ENCODE measurements around the gene CSGALNACT2.

CSGALNACT2 gene

GRCh38 chr10:43106256-43107091, 31.8 kb upstream of the CSGALNACT2 start:
- TF ChIP-seq, protein P1, sequence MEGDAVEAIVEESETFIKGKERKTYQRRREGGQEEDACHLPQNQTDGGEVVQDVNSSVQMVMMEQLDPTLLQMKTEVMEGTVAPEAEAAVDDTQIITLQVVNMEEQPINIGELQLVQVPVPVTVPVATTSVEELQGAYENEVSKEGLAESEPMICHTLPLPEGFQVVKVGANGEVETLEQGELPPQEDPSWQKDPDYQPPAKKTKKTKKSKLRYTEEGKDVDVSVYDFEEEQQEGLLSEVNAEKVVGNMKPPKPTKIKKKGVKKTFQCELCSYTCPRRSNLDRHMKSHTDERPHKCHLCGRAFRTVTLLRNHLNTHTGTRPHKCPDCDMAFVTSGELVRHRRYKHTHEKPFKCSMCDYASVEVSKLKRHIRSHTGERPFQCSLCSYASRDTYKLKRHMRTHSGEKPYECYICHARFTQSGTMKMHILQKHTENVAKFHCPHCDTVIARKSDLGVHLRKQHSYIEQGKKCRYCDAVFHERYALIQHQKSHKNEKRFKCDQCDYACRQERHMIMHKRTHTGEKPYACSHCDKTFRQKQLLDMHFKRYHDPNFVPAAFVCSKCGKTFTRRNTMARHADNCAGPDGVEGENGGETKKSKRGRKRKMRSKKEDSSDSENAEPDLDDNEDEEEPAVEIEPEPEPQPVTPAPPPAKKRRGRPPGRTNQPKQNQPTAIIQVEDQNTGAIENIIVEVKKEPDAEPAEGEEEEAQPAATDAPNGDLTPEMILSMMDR (conservative IDR thresholded peaks at IDR 0.05; ENCODE audit: low read depth, low read length) = no peak
- DNase-seq (ENCODE audit: low read depth) = no peak
- H3K4me3 ChIP-seq (ENCODE audit: low read length) = no peak overlapping the region

DNA sequence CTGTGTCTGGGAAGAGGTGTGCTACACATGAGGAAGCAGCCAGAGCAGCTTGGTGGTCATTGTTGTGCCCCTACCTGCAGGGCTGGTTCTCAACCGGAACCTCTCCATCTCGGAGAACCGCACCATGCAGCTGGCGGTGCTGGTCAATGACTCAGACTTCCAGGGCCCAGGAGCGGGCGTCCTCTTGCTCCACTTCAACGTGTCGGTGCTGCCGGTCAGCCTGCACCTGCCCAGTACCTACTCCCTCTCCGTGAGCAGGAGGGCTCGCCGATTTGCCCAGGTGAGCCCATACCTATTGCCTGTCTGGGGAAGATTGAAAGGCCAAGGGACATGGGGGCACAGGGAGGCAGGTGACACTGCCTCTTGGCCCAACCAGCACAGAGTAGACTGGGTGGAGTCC, 29.3 kb upstream of the CSGALNACT2 start:
- DNase-seq (ENCODE audit: low read depth) = no peak
- no peak overlapping the region for H3K4me3 ChIP-seq (ENCODE audit: low read length)
- TF ChIP-seq, protein P1 (conservative IDR thresholded peaks at IDR 0.05; ENCODE audit: low read depth, low read length) = no peak

DNA sequence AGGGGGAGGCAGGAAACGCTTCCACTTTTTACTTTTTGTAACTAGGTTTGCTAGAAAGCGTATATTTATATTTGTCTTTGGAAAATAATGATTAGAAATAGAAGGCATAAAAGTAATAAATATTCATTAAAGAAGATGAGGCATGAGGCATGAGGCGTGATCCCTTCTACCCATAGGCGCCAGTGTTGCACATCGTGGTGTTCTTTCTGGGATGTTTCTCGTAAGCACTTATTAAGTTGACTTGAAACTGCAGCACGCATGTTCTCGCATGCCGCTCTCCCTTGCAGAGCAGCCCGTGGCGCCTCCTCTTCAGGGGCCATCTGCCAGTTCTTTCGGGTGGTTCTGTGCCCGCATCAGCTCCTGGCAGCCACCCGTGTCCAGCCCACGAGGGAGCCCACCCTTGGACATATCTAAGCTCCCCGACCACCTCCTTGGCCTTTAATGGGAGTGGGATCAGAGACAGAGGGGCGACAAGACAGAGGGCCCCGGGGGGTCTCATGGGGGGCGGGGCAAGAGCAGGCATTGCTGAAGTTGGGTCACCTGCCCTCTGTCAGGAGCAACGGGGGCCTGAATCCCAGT, 28.5 kb upstream of the CSGALNACT2 start:
- H3K4me3 ChIP-seq (ENCODE audit: low read length) = no peak overlapping the region
- DNase-seq (ENCODE audit: low read depth) = no peak
- TF ChIP-seq, protein P1 (conservative IDR thresholded peaks at IDR 0.05; ENCODE audit: low read depth, low read length) = no peak

- no peak for DNase-seq (ENCODE audit: low read depth)
- TF ChIP-seq, protein P1 (conservative IDR thresholded peaks at IDR 0.05; ENCODE audit: low read depth, low read length) = no peak
- no peak overlapping the region for H3K4me3 ChIP-seq (ENCODE audit: low read length)
Observed at GRCh38 chr10:43110338-43111071, 27.7 kb upstream of the CSGALNACT2 start.

GRCh38 chr10:43111101-43111500, 27.1 kb upstream of the CSGALNACT2 start:
- H3K4me3 ChIP-seq (ENCODE audit: low read length) = no peak overlapping the region
- TF ChIP-seq, protein P1 (conservative IDR thresholded peaks at IDR 0.05; ENCODE audit: low read depth, low read length) = no peak
- DNase-seq (ENCODE audit: low read depth) = no peak

GRCh38 chr10:43111921-43112607, 26.2 kb upstream of the CSGALNACT2 start:
- no peak overlapping the region for H3K4me3 ChIP-seq (ENCODE audit: low read length)
- DNase-seq (ENCODE audit: low read depth) = no peak
- TF ChIP-seq, protein P1 (conservative IDR thresholded peaks at IDR 0.05; ENCODE audit: low read depth, low read length) = no peak

Data from retinal pigment epithelial cell (primary cell).